Measurements from ENCODE around the gene DTNB. TPM values are rescaled to one million over a fixed set of nuclear protein-coding genes. Genes with fewer than 3 reads are reported as not detected.

The DTNB gene
- total and polyA plus RNA-seq, 2 experiments from 2014 or later: 10.3 to 13.9 TPM

DNA sequence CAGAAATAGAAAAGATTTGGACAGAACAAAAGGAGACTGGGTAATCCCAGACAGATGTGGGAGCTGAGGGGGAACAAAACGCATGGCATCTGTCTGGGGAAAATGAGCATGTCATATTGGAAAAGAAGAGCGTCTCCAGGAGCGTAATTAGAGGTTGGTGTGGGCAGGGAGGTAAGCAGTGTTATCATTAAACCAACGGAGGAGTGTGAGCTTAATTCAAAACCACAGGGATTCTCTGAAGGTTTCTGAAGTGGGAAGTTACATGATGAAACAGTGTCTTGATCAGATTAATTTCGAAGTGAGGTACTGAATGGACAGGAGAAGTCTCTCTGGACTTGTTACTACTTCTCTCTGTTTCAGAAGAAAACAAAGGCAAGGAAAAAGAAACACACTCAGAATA, 53.3 kb downstream of the DTNB start:
- Histone ChIP-seq H3K4me2 (no peak overlapping the region), H3K79me2 (no peaks in the 10 kb centered on the region), H3K27ac (peak overlapping the region; percentile 49), H2AFZ (no peak overlapping the region), H3K27me3 (no peaks in the 10 kb centered on the region), H3K9me3 (ENCODE audit: low read depth) (no peaks in the 10 kb centered on the region), H4K20me1 (ENCODE audit: insufficient read depth, poor library complexity, severe bottlenecking) (no peaks in the 10 kb centered on the region), H3K9me2 (replicated peaks; ENCODE audit: insufficient read depth) (no peaks in the 10 kb centered on the region), H3K4me1 (ENCODE audit: insufficient read depth) (peaks cover 20% of the 10 kb centered on the region), H3K36me3 (replicated peaks; ENCODE audit: insufficient read depth, low read depth) (no peaks in the 10 kb centered on the region), H3K4me3 (no peak overlapping the region)
- TF ChIP-seq EZH2 (IDR thresholded peaks at IDR 0.05; ENCODE audit: borderline replicate concordance): no peak
- TF ChIP-seq, protein P1, sequence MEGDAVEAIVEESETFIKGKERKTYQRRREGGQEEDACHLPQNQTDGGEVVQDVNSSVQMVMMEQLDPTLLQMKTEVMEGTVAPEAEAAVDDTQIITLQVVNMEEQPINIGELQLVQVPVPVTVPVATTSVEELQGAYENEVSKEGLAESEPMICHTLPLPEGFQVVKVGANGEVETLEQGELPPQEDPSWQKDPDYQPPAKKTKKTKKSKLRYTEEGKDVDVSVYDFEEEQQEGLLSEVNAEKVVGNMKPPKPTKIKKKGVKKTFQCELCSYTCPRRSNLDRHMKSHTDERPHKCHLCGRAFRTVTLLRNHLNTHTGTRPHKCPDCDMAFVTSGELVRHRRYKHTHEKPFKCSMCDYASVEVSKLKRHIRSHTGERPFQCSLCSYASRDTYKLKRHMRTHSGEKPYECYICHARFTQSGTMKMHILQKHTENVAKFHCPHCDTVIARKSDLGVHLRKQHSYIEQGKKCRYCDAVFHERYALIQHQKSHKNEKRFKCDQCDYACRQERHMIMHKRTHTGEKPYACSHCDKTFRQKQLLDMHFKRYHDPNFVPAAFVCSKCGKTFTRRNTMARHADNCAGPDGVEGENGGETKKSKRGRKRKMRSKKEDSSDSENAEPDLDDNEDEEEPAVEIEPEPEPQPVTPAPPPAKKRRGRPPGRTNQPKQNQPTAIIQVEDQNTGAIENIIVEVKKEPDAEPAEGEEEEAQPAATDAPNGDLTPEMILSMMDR (IDR thresholded peaks at IDR 0.05; ENCODE audit: poor library complexity): no peak
- TF ChIP-seq EZH2phosphoT487 (IDR thresholded peaks at IDR 0.05; ENCODE audit: low read depth, severe bottlenecking, unreplicated experiment): no peak
- WGBS (ENCODE audit: low lambda C conversion rate, missing lambda C conversion rate): 65% methylated on average over 5 of the region's 5 CpGs
- DNase-seq (ENCODE audit: low spot score): no peak

DNA sequence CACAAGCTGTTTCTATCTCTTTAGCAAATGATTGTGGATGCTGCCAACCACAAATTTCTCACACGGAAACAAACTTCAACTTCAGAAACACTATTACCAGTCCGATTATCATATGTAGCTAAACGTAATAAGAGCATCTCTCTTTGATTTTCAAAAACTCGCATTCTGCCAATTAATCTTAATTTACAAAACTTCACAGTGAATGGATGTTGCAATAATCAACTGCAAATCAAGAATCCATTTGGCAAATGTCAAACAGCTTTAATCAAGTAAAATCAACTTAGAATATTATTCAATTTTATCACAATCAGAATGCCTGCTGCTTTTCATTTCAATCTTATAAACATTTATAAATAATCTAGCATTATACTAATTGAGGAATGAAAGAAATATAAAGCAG, 54.2 kb downstream of the DTNB start:
- Histone ChIP-seq H4K20me1 (ENCODE audit: insufficient read depth, poor library complexity, severe bottlenecking) (no peaks in the 10 kb centered on the region), H3K27ac (peak overlapping the region; percentile 49), H3K9me2 (replicated peaks; ENCODE audit: insufficient read depth) (no peaks in the 10 kb centered on the region), H3K4me1 (ENCODE audit: insufficient read depth) (peaks cover 20% of the 10 kb centered on the region), H3K9me3 (ENCODE audit: low read depth) (no peaks in the 10 kb centered on the region), H3K4me2 (peak overlapping the region; percentile 57), H2AFZ (no peak overlapping the region), H3K4me3 (no peak overlapping the region), H3K27me3 (no peaks in the 10 kb centered on the region), H3K79me2 (no peaks in the 10 kb centered on the region), H3K36me3 (replicated peaks; ENCODE audit: insufficient read depth, low read depth) (no peaks in the 10 kb centered on the region)
- WGBS (ENCODE audit: low lambda C conversion rate, missing lambda C conversion rate): 75% methylated on average over 4 of the region's 4 CpGs
- TF ChIP-seq, protein P1 (IDR thresholded peaks at IDR 0.05; ENCODE audit: poor library complexity): no peak
- TF ChIP-seq EZH2 (IDR thresholded peaks at IDR 0.05; ENCODE audit: borderline replicate concordance) (no peak), EZH2phosphoT487 (IDR thresholded peaks at IDR 0.05; ENCODE audit: low read depth, severe bottlenecking, unreplicated experiment) (no peak)
- no peak for DNase-seq (ENCODE audit: low spot score)

DNA sequence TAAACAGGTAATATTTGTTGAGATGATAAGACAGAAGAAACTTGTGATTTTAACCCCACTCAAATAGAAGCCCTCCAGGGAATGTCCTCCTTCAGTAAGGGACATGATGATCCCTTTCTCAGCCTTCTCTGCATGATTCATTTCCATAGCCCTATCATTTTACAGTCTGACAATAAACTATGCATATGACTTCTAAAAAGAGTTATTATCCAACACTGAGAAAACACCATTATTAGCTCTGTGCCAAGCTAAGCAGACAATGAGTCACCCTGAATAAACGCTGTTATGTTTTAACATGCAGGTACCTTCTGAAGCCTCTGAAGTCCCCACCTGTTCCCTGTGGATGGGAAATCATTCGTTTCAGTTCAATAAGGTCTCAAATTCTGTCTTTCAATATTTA, 54.7 kb downstream of the DTNB start:
- no peaks in the 10 kb centered on the region for H3K9me3 ChIP-seq (ENCODE audit: low read depth)
- no peaks in the 10 kb centered on the region for H3K36me3 ChIP-seq (replicated peaks; ENCODE audit: insufficient read depth, low read depth)
- H3K4me2 ChIP-seq: peak overlapping the region; percentile 57
- peak overlapping the region; percentile 84 for H3K27ac ChIP-seq
- WGBS (ENCODE audit: low lambda C conversion rate, missing lambda C conversion rate): 52% methylated on average over 2 of the region's 2 CpGs
- no peaks in the 10 kb centered on the region for H3K9me2 ChIP-seq (replicated peaks; ENCODE audit: insufficient read depth)
- no peak overlapping the region for H3K4me3 ChIP-seq
- H3K27me3 ChIP-seq: no peaks in the 10 kb centered on the region
- no peaks in the 10 kb centered on the region for H3K79me2 ChIP-seq
- peaks cover 20% of the 10 kb centered on the region for H3K4me1 ChIP-seq (ENCODE audit: insufficient read depth)
- TF ChIP-seq EZH2phosphoT487 (IDR thresholded peaks at IDR 0.05; ENCODE audit: low read depth, severe bottlenecking, unreplicated experiment) (no peak), EZH2 (IDR thresholded peaks at IDR 0.05; ENCODE audit: borderline replicate concordance) (no peak)
- TF ChIP-seq, protein P1 (IDR thresholded peaks at IDR 0.05; ENCODE audit: poor library complexity): no peak
- H2AFZ ChIP-seq: no peak overlapping the region
- peak; percentile 40 for DNase-seq (ENCODE audit: low spot score)
- no peaks in the 10 kb centered on the region for H4K20me1 ChIP-seq (ENCODE audit: insufficient read depth, poor library complexity, severe bottlenecking)
